DMS114 treated with DMSO at 0.1 percent for 48 hours (cell line): ENCODE results near the gene CXCL1.

Experiments used
- DNase-seq: peaks from one replicate; lab custom pipeline; 2025; ENCODE audit not compliant: unreplicated experiment; lab: John Stamatoyannopoulos, UW

The CXCL1 gene

DNA sequence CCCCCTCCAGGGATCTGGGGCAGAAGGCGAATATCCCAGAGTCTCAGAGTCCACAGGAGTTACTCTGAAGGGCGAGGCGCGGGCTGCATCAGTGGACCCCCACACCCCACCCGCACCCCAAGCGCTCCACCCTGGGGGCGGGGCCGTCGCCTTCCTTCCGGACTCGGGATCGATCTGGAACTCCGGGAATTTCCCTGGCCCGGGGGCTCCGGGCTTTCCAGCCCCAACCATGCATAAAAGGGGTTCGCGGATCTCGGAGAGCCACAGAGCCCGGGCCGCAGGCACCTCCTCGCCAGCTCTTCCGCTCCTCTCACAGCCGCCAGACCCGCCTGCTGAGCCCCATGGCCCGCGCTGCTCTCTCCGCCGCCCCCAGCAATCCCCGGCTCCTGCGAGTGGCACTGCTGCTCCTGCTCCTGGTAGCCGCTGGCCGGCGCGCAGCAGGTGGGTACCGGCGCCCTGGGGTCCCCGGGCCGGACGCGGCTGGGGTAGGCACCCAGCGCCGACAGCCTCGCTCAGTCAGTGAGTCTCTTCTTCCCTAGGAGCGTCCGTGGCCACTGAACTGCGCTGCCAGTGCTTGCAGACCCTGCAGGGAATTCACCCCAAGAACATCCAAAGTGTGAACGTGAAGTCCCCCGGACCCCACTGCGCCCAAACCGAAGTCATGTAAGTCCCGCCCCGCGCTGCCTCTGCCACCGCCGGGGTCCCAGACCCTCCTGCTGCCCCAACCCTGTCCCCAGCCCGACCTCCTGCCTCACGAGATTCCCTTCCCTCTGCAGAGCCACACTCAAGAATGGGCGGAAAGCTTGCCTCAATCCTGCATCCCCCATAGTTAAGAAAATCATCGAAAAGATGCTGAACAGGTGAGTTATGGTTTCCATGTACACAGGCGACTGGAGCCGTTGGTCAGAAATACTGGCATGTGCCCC lies at the start of gene CXCL1:
TSS of gene CXCL1 (plus strand) at position 264 of the 926 bp plus-strand sequence. CDS start at position 342, 78 bp downstream.
- no peak for DNase-seq

DNA sequence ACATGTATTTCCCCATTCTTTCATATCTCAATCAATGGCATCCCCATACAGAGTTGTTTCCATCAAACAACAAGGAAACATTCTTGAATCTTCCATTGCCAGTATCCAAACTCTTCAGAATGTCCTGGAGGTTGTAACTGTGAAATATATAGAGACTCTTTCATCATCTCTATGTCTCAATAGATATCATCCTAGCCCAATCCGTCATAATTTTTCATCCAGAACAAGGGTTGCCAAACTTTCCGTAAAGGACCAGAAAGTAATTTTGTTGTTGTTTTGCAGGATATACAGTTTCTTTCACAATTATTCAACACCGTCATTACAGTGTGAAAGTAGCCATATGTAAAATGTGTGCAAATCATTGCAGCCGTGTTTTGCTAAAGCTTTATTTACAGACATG lies 47.9 kb upstream of the CXCL1 start:
- no peak for DNase-seq

DNA sequence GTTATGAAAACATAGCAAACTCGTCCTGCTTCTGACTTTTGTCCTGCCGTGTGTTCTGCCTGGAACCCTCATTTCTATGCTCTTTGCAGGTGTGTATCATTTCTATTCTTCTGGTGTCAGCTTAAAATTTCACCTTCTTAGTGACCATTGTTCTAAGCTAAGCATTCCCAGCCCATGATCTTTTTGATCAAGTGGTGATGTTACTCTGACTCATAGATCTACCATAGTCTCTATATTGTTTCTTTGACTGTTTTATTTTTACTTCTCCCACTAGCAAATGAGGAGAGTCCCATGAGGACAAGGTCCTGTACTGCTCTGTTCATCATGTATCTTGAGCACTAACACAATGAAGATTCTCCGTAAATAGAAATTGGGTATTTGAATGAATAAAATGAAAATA lies 46.8 kb upstream of the CXCL1 start:
- DNase-seq: no peak

DNA sequence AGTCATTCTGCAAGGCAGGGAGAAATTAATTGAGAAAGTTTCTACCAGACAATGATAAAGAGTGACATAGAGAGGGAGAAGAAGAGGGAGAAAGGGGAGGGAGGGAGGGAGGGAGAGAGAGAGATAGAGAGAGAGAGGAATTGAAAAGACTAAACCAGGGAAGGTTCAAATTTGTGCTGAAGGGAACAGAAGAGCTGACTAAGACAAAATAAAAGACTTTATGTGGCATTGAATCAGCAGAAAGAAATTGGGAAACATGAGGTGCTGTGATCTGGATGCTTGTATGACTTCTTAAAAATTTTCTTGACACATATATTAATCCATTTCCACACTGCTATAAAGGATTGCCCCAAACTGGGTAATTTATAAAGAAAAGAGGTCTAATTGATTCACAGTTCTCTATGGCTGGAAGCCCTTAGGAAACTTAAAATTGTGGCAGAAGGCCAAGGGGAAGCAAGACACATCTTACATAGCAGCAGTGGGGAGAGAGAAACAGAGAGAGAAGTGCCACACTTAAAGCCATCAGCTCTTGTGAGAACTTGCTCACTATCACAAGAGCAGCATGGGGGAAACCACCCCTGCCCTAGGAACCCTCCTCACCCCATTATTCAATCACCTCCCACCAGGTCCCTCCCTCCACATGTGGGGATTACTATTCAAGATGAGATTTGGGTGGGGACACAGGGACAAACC lies 46.2 kb upstream of the CXCL1 start:
- DNase-seq: no peak

DNA sequence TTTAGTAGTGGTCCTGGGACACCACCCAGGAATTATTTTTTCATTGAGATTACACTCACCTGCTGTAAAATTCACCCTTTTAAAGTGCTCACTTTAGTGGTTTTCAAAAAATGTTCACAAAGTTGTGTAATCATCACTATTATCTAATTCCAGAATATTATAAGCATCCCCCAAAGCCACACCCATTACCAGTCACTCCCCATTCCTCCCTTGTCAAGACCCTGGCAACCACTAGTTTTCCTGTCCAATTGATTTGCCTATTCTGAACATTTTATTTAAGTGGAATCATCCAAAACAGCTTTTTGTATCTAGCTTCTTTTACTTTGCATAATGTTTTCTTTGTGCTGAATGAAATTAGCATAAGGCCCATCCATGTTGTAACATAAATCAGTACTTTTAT lies 45.4 kb upstream of the CXCL1 start:
- DNase-seq: no peak

DNA sequence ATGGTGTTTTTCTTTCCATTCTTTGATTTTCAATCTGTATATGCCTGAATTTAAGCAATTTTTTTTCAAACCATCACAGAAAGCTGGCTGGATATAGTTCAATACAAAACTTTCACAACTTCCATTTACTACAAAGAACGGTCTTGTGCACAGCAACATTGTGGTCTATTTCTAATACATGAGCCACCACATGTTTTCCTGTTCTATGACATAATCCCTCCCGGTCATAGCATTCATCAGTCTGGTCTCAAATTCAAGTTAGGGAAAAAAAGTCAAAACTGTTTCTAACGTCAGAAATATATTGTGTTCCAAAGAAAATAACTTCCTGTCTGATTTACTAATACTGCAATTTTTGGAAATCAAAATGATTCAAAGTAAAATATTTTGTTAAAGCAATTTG lies 40.2 kb upstream of the CXCL1 start:
- DNase-seq: no peak

DNA sequence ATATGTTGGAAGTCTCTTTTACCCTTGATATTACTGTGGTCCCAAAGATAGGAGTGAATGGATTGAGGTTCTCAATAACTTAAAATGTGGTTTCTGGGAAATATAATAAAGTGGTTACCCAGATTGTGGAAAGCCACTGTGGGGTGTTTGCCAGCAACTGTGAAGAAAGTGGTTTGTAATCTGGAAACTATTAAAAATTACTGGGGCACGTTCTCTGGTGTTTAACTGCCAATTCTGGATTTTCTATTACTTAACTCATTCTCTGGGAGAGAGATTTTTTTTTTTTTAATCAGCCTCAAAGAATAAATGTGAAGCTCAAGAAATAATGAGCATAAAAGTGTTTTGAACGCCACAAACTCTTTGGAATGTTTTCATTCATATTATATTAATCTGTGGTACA lies 37.6 kb upstream of the CXCL1 start:
- DNase-seq: no peak

DNA sequence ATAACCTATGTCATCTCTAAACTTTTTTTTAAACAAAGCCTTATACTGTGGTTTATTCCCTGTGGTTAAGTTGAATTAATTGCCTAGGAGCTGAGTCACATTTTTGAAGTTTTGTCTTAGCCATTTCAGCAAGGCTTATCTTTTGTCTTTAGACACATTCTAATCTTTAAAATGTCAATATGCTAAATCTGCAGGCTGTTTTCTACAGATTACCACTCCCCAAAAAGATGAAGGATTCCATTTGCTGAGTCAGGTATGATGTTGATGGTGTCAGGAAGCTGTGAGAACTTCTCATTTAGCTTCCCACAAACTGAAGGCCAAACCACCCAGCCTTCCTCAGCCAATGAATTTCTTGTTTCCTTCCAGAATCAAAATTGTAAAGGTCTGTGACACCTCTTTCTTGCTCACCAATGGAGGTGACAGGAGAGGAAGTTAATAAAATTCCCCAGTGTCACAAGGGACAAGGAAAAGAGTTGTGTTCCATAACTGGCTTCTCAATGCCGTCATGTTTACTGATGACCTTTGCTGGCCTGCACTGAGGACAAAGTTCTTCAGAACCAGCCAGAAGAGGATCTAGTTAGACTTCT lies 36.4 kb upstream of the CXCL1 start:
- no peak for DNase-seq

DNA sequence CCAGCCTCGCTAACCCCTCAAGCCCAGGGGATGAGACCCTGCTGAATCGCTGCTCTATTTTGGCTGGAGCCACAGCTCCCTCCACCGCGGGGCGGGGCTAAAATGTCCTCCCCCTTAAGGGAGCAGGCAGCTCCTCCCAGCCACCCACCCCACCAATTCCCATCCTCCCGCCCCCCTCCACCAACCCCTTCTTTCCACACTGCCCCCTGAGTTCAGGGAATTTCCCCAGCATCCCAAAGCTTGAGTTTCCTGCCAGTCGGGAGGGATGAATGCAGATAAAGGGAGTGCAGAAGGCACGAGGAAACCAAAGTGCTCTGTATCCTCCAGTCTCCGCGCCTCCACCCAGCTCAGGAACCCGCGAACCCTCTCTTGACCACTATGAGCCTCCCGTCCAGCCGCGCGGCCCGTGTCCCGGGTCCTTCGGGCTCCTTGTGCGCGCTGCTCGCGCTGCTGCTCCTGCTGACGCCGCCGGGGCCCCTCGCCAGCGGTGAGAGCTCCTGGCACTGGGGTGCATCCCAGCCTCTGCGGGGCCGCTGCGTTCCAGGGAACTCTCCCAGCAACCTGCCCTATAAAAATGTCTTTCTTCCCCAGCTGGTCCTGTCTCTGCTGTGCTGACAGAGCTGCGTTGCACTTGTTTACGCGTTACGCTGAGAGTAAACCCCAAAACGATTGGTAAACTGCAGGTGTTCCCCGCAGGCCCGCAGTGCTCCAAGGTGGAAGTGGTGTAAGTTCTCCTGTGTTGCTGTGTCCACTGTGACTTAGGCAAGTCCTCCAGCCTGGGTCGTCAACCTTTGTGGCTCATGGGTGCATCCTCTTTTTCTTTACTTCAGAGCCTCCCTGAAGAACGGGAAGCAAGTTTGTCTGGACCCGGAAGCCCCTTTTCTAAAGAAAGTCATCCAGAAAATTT lies 32.6 kb upstream of the CXCL1 start, which contains the start of gene CXCL6:
TSS of gene CXCL6 (plus strand) at position 306 of the 907 bp plus-strand sequence. CDS start at position 379, 73 bp downstream.
- DNase-seq: no peak

DNA sequence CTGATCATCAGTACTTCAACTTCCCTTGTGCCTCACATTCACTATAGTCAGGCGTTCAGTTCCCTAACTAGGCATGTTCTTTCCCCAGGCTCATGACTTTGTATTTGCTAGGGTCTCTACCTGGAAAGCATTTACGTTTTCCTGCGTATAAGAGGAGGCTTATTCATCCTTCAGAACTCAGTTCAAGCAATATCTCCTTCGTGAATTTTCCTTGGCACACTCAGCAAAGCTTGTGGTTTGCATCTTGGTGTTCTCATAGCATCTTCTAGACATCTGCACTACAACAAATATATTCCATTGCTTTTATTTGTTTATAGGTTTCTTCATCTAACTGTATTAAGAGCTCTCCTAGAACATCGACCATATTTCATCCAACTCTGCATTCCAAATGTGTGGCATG lies 30.1 kb upstream of the CXCL1 start:
- no peak for DNase-seq

DNA sequence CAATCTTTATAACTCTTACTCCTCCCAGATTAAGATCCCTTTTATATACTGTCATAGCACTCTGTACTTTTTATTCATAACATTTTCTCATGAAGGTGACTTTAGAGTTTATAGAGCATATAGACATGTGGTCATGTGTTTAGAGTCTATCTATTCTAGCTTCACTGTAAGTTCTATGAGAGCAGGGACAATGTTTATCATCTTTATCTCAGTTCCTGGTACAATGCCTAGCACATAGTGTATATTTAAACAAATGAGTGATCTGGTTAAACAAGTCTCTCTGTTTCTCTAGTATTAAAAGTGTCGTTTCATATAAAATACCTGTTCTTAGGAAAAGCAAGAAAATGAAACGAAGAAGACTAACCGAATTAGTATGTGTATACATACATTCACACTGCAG lies 29.5 kb upstream of the CXCL1 start:
- no peak for DNase-seq

DNA sequence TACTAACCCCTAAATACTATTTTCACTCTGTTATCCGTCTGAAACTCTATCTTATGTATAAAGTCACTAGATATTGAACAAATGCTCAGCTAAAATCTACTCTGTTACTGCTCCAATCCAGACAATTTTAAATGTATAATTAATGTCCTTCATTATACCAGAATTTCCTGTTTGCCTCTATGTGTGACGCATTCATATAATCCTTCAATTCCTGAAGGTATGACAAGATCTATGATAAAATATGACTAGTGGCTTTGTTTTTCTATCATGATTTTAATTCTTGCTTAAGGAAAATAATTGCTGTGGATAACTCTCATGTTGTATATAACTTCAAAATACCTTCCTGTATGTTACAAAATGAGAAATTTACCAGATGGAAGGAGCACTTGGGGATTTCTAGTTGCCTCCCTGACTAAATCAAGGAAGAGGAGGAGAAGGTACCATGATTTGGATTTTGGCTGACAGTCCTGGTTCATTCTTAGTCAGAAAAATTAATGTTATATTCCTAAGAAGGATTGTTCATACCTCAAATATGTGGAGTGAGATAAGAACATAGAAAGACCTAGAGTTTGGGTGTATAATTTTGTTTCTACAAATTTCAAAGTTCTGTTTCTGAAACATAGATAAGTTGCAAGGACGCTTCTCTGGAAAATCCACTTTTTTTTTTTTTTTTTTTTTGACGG lies 27.8 kb upstream of the CXCL1 start:
- DNase-seq: no peak

DNA sequence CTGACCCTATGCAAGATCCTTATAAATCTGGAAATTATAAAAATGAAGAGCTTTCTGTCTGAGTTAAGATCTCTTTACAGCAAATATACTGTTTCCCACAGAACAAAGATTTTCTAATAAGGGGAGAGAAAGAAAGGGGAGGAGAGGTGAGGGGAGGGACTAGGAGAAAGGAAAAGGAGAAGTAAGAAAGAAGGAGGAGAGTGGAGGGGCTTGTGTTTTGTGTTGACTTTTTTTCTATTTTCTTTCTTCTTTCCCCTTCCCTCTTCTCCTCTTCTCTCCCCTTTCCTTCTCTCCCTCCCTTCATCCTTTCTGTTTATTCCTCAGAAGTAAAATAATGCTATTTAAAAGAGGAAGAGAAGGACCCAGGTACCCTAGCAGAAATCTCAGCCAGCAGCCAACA lies 26.5 kb upstream of the CXCL1 start:
- no peak for DNase-seq

DNA sequence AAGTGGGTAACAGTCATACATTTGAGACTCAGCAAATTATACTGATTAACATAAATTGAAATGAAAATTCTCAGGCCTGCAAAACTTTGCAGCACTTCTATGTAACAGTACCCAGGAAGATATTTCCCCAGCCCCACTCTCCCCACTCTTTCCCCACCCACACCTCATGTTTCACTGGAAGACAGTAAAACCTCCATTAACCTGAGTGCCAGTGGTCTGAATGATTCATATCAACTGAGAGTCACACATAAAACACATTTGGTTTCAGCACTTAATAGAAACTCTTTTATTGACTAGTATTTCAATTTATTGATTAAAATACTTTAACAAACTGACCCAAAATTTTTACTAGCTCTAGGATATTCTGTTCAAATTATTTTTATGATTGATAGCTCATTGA lies 25.8 kb upstream of the CXCL1 start:
- DNase-seq: no peak

DNA sequence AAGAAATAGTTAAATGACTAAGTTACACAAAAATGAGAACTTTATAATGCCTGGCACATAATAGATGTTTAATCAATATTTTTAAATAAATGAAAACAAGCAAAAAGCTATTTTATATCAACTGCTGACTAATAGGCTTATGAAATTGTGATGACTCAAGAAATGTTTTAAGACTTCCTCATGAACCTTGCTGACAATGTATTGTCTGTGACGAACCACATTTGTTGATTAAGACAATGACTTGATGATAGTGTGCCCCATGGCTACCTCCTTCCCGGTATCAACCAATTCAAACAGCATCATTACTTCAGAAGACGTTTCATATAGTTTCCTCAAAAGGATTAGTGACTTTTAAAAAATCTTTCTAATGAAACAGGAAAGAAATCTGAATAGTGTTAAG lies 24.8 kb upstream of the CXCL1 start:
- DNase-seq: no peak

DNA sequence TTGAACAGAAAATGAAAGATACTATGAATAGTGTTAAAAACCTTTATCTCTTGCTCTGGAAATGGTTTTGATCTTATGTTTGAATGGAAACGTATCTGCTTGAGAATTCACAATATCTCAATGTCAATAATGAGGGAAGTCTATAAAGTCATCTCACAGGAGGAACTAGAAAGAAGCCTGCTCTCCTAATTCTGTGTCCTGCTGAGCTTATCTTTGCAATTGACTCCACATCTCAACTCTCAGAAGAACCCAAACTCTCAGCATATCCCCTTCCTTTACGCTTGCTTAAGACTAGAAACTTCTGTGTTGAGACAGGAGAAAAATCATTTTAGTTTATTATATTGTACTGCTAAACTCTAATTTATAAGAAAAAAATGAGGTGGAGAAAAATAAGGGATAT lies 24.4 kb upstream of the CXCL1 start:
- no peak for DNase-seq

DNA sequence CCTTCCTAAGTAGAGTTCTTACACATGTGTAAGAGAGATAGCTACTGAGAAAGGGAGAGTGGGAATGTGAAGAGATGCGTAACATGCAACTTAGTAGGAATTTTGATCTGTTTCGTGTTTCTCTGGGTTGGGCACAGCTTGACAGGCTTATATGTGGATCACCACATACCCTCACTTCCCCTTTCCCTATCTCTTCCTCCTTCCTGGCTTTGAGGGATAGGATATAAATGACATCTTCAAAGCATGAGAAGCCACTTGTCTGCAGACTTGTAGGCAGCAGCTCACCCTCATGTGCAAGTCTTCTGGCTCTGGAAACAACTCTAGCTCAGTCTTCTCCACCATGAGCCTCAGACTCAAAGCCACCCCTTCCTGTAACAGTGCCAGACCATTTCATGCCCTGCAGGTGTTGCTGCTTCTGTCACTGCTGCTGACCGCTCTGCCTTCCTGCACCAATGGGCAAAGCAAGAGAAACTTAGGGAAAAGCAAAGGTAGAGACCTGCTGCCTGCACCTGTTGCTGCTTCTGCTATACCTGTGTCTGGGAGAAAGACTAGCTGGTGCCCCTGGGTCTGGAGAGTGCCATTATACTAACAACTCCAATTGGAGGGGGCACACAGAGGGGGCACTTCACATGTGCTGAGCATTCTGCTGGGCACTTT lies 21.5 kb upstream of the CXCL1 start:
- no peak for DNase-seq

DNA sequence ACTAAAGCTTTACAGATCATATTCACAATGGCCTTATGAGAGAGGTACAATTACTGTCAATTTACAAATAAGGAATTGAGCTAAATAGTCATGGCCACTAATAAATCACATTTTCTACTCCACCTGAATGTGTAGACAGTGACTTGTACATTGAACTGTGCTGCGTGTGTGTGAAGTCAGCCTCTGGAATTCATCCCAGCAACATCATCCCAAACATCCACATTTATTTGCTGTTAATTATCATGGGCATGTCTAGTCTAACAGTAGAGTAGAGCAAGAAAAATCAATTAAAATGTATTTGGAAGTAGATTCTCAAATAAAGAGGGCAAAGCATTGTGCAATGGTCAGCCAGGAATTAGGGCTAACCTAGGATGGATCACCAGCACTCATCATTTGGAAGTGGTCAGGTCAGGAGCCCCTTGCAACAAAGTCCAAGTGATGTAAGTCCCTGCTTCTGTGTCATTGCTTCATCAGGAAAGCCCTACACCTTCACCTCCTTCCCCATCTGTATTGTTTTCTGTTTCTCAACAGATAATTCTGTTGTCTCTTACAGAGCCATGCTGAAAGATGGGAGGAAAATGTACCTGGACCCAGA lies 20.9 kb upstream of the CXCL1 start:
- DNase-seq: no peak

DNA sequence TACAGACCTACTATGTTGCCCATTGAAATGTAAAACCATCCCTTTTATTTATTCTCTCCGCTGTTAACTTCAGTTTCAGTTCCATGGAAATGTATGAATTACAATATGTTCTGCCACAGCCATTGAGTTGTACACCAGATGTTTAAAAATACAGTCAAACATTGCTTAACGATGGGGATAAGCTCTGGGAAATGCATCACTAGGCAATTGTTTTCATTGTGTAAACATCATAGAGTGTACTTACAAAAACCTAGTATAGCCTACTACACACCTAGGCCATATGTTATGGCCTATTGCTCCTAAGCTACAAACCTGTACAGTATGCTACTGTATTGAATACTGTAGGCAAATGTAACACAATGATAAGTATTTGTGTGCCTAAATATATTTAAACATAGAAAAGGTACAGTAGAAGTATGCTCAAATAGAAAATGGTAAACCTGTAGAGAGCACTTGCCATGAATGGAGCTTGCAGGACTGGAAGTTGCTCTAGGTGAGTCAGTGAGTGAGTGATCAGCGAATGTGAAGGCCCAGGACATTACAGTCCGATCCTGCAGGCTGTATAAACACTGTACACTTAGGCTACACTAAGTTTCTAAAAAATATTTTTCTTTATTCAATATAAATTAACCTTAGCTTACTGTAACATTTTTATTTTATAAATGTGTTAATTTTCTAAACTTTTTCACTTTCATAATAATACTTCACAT lies 18.8 kb upstream of the CXCL1 start:
- no peak for DNase-seq
